Subcutaneous abdominal adipose tissue (tissue), 5 donors: ENCODE results near the gene FNTB.

Experiments
- H3K27ac ChIP-seq: one replicate; pipeline ENCODE4 v1.7.0; 2013; ENCODE audit warnings: low read depth, mild to moderate bottlenecking, inconsistent platforms, low read length, moderate library complexity
- H3K27me3 ChIP-seq, 5 donors: one replicate each; pipeline ENCODE4 v1.7.0; 2013; ENCODE audit warnings: low read length in 5 of 5, inconsistent platforms in 1 of 5; ENCODE audit not compliant: control insufficient read depth in 5 of 5, insufficient read depth in 4 of 5
- H3K36me3 ChIP-seq, 5 donors: one replicate each; pipeline ENCODE4 v1.7.0; 2013; ENCODE audit warnings: low read length in 5 of 5; ENCODE audit not compliant: control insufficient read depth in 5 of 5, insufficient read depth in 5 of 5
- H3K4me1 ChIP-seq, 5 donors: one replicate each; pipeline ENCODE4 v1.7.0; 2013; ENCODE audit warnings: low read length in 5 of 5, mild to moderate bottlenecking in 3 of 5, moderate library complexity in 1 of 5; ENCODE audit not compliant: control insufficient read depth in 5 of 5, insufficient read depth in 5 of 5
- H3K4me3 ChIP-seq, 5 donors: one replicate each; pipeline ENCODE4 v1.7.0; 2013; ENCODE audit warnings: low read length in 5 of 5, low read depth in 1 of 5
- H3K9ac ChIP-seq, 5 donors: one replicate each; pipeline ENCODE4 v1.7.0; 2013; ENCODE audit warnings: low read length in 5 of 5, mild to moderate bottlenecking in 4 of 5, moderate library complexity in 3 of 5
- H3K9me3 ChIP-seq, 5 donors: one replicate each; pipeline ENCODE4 v1.7.0; 2013; ENCODE audit warnings: low read length in 5 of 5; ENCODE audit not compliant: control insufficient read depth in 5 of 5
- donor health status: healthy.
- donor health status: healthy.
- donor health status: healthy.
- donor health status: healthy.
- donor health status: healthy.

FNTB gene

GRCh38 chr14:65106316-65106715 lies 119.6 kb downstream of the FNTB start:
- no peaks in the 10 kb centered on the region for H3K27me3 ChIP-seq
- H3K36me3 ChIP-seq: no peaks in the 10 kb centered on the region
- H3K9me3 ChIP-seq: no peaks in the 10 kb centered on the region
- peaks cover 5 to 14% (median 7%) of the 10 kb centered on the region in 5 donors for H3K4me1 ChIP-seq
- H3K27ac ChIP-seq: no peak overlapping the region
- no peak overlapping the region for H3K9ac ChIP-seq
- H3K4me3 ChIP-seq: no peak overlapping the region

- Histone ChIP-seq H3K9me3 (no peaks in the 10 kb centered on the region), H3K27me3 (no peaks in the 10 kb centered on the region), H3K4me1 (peaks cover 5 to 12% (median 6%) of the 10 kb centered on the region in 5 donors), H3K27ac (no peak overlapping the region), H3K9ac (no peak overlapping the region), H3K36me3 (no peaks in the 10 kb centered on the region), H3K4me3 (no peak overlapping the region)
Observed at GRCh38 chr14:65106736-65107135, 120.0 kb downstream of the FNTB start.

DNA sequence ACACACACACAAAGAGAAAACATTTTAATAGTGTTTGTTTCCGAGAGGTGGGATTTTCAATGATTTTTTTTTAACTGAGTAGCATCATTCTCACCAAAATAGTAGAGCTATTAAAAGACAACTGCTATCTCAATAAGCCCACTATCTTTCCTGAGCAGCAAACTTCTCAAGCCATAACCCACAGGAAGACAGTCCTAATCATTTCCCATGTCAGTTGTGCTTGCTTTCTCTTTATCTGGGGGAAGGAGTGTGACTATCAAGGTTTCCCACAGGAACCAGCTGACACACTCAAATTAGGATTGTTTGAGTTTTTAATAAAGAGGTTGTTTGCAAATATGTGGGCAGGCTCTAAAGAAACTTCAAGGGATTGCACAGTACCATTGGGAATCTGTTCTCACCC lies 120.5 kb downstream of the FNTB start:
- no peaks in the 10 kb centered on the region for H3K36me3 ChIP-seq
- no peaks in the 10 kb centered on the region for H3K9me3 ChIP-seq
- H3K9ac ChIP-seq: no peak overlapping the region
- H3K27ac ChIP-seq: no peak overlapping the region
- H3K4me1 ChIP-seq: peaks cover 5 to 10% (median 6%) of the 10 kb centered on the region in 5 donors
- no peaks in the 10 kb centered on the region for H3K27me3 ChIP-seq
- H3K4me3 ChIP-seq: no peak overlapping the region

DNA sequence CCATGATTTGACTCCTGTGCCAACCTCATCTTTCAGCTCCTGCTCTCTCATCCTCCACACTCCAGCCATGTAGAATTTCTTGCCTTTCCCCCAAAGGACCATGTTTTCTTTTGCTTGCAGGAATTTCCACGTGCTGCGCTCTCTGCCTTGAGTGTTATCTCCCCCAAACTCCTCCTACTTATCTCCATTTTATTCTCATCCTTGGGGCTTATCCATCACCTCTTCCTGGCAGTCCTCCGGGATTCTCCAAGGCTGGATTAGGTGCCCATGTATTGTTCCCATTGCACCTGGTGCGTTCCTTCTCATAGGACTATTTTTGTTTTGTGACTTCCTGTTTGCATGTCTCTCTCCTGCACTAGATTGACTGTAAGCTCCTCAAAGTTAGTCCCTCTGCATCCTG lies 122.7 kb downstream of the FNTB start:
- no peaks in the 10 kb centered on the region for H3K4me1 ChIP-seq
- no peak overlapping the region for H3K9ac ChIP-seq

GRCh38 chr14:65110525-65110924 lies 123.8 kb downstream of the FNTB start:
- Histone ChIP-seq H3K27ac (no peak overlapping the region), H3K4me1 (no peaks in the 10 kb centered on the region), H3K27me3 (no peaks in the 10 kb centered on the region), H3K9ac (no peak overlapping the region), H3K36me3 (no peaks in the 10 kb centered on the region), H3K4me3 (no peak overlapping the region), H3K9me3 (no peaks in the 10 kb centered on the region)

More for the DNA sequence above, 122.7 kb downstream of the FNTB start:
- Histone ChIP-seq H3K27me3 (no peaks in the 10 kb centered on the region), H3K36me3 (no peaks in the 10 kb centered on the region), H3K27ac (no peak overlapping the region), H3K4me3 (no peak overlapping the region), H3K9me3 (no peaks in the 10 kb centered on the region)
